Measurements from ENCODE around the gene ABHD2.

Gene ABHD2

GRCh38 chr15:89109238-89109637 is 21.0 kb downstream of the ABHD2 start:
- no peaks in the 10 kb centered on the region for H3K9me3 ChIP-seq (replicated peaks in 1 of 11)
- peaks cover 10 to 41% (median 35%) of the 10 kb centered on the region in 11 experiments; a peak in 21 of 22 replicates for H3K36me3 ChIP-seq
- no peaks in the 10 kb centered on the region for H3K27me3 ChIP-seq
- H3K4me3 ChIP-seq, result no peak overlapping the region
- no peak overlapping the region for H3K27ac ChIP-seq
- TF ChIP-seq Cebpa-rat (IDR thresholded peaks at IDR 0.05), result no peak
- peaks cover 7 to 22% (median 13%) of the 10 kb centered on the region in 10 experiments; a peak in 19 of 20 replicates for H3K4me1 ChIP-seq
- no peak overlapping the region for H3K4me2 ChIP-seq
- peaks cover 0 to 35% (median 9%) of the 10 kb centered on the region in 11 experiments; a peak in 8 of 22 replicates for H4K20me1 ChIP-seq
- H3K9ac ChIP-seq, result no peak overlapping the region

- H3K36me3 ChIP-seq, result peaks cover 9 to 41% (median 35%) of the 10 kb centered on the region in 11 experiments; a peak in 18 of 22 replicates
- H3K9ac ChIP-seq, result no peak overlapping the region
- H4K20me1 ChIP-seq, result peaks cover 0 to 31% (median 9%) of the 10 kb centered on the region in 11 experiments; a peak in 8 of 22 replicates
- no peaks in the 10 kb centered on the region for H3K27me3 ChIP-seq
- H3K4me1 ChIP-seq, result peaks cover 7 to 14% (median 10%) of the 10 kb centered on the region in 10 experiments; a peak in 18 of 20 replicates
- TF ChIP-seq Cebpa-rat (IDR thresholded peaks at IDR 0.05), result no peak
- H3K9me3 ChIP-seq (replicated peaks in 1 of 11), result no peaks in the 10 kb centered on the region
- no peak overlapping the region for H3K4me3 ChIP-seq
- no peak overlapping the region for H3K27ac ChIP-seq
- H3K4me2 ChIP-seq, result no peak overlapping the region
Measured at GRCh38 chr15:89110060-89110459, 21.8 kb downstream of the ABHD2 start.

GRCh38 chr15:89111352-89111751 is 23.1 kb downstream of the ABHD2 start:
- H3K36me3 ChIP-seq, result peaks cover 19 to 46% (median 35%) of the 10 kb centered on the region in 11 experiments
- H3K27me3 ChIP-seq, result no peaks in the 10 kb centered on the region
- no peak for TF ChIP-seq Cebpa-rat (IDR thresholded peaks at IDR 0.05)
- peaks cover 7 to 13% (median 9%) of the 10 kb centered on the region in 10 experiments; a peak in 17 of 20 replicates for H3K4me1 ChIP-seq
- no peak overlapping the region for H3K4me3 ChIP-seq
- peaks cover 0 to 27% (median 9%) of the 10 kb centered on the region in 11 experiments; a peak in 8 of 22 replicates for H4K20me1 ChIP-seq
- H3K9me3 ChIP-seq (replicated peaks in 1 of 11), result no peaks in the 10 kb centered on the region
- H3K27ac ChIP-seq, result no peak overlapping the region
- H3K4me2 ChIP-seq, result no peak overlapping the region
- H3K9ac ChIP-seq, result no peak overlapping the region

DNA sequence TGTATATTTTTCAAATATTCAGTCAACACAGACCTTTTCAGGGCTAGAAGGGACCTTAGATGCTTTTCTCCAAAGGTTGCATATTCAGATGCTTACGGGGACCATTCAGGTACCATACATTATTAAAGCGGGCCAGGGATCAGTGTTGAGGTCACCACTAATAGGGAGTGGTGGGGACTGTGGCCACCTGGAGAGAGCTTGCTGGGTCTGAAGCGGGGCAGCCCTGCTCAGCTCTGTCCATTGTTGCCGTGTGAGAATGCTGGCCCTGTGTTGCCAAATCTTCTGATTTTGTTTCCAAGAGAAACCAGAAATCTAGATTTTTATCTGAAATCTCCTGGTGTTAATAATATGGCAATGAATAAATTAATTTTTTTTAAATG is 23.7 kb downstream of the ABHD2 start:
- H3K4me3 ChIP-seq, result no peak overlapping the region
- no peak overlapping the region for H3K27ac ChIP-seq
- H3K4me1 ChIP-seq, result peaks cover 7 to 13% (median 9%) of the 10 kb centered on the region in 10 experiments; a peak in 17 of 20 replicates
- H3K9ac ChIP-seq, result no peak overlapping the region
- H3K27me3 ChIP-seq, result no peaks in the 10 kb centered on the region
- no peaks in the 10 kb centered on the region for H3K9me3 ChIP-seq (replicated peaks in 1 of 11)
- no peak for TF ChIP-seq Cebpa-rat (IDR thresholded peaks at IDR 0.05)
- H4K20me1 ChIP-seq, result peaks cover 0 to 21% (median 9%) of the 10 kb centered on the region in 11 experiments; a peak in 8 of 22 replicates
- H3K4me2 ChIP-seq, result peak overlapping the region in 9 of 11 experiments; percentile 2 to 41 (median 24); a peak in 14 of 22 replicates
- peaks cover 25 to 49% (median 37%) of the 10 kb centered on the region in 11 experiments for H3K36me3 ChIP-seq

DNA sequence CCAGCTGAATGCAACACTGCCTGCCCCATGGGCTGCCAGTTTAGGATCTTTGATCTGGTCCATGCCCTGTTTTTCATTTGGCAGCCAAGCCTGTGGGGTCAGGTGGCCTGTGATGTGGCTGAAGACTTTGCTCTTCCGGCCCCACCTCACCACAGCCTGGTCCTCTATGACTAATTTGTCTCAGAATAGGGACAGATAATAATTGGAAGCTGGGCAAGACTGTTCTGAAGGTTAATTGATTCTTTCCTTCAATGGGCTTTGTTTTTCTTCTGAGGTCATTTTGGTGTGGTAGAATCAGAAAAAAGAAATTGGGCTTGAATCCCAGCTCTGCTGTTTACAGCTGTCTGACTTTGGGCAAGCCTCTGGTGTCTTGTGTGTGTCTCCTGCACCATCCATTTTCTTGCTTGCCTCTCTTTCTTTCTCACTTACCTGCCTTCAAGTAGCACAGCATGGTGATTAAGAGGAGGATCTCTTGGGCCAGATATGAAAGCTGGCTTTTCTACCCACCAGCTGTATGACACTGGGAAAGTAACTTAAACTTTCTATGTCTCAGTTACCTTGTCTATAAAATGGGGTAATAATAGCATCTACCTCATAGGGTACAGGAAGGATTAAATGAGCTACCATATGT is 24.2 kb downstream of the ABHD2 start:
- H3K27me3 ChIP-seq, result no peaks in the 10 kb centered on the region
- H3K36me3 ChIP-seq, result peaks cover 30 to 55% (median 42%) of the 10 kb centered on the region in 11 experiments
- no peak for TF ChIP-seq Cebpa-rat (IDR thresholded peaks at IDR 0.05)
- H3K4me1 ChIP-seq, result peaks cover 7 to 14% (median 9%) of the 10 kb centered on the region in 10 experiments; a peak in 17 of 20 replicates
- H3K9me3 ChIP-seq (replicated peaks in 1 of 11), result no peaks in the 10 kb centered on the region
- H3K9ac ChIP-seq, result no peak overlapping the region
- H3K27ac ChIP-seq, result no peak overlapping the region
- H3K4me2 ChIP-seq, result peak overlapping the region in 9 of 11 experiments; percentile 2 to 41 (median 24); a peak in 14 of 22 replicates
- peaks cover 0 to 21% (median 9%) of the 10 kb centered on the region in 11 experiments; a peak in 8 of 22 replicates for H4K20me1 ChIP-seq
- H3K4me3 ChIP-seq, result no peak overlapping the region

- H3K9ac ChIP-seq, result no peak overlapping the region
- H3K4me1 ChIP-seq, result peaks cover 7 to 24% (median 14%) of the 10 kb centered on the region in 10 experiments; a peak in 19 of 20 replicates
- no peak overlapping the region for H3K27ac ChIP-seq
- H3K27me3 ChIP-seq, result no peaks in the 10 kb centered on the region
- peaks cover 0 to 18% (median 9%) of the 10 kb centered on the region in 11 experiments; a peak in 8 of 22 replicates for H4K20me1 ChIP-seq
- H3K4me3 ChIP-seq, result no peak overlapping the region
- no peak for TF ChIP-seq Cebpa-rat (IDR thresholded peaks at IDR 0.05)
- no peak overlapping the region for H3K4me2 ChIP-seq
- H3K9me3 ChIP-seq (replicated peaks in 1 of 11), result no peaks in the 10 kb centered on the region
- peaks cover 30 to 55% (median 46%) of the 10 kb centered on the region in 11 experiments for H3K36me3 ChIP-seq
Measured at GRCh38 chr15:89113296-89114024, 25.2 kb downstream of the ABHD2 start.

GRCh38 chr15:89114990-89115389 is 26.7 kb downstream of the ABHD2 start:
- Histone ChIP-seq H3K4me1 (peaks cover 7 to 35% (median 16%) of the 10 kb centered on the region in 10 experiments; a peak in 19 of 20 replicates), H3K9ac (no peak overlapping the region), H3K4me2 (no peak overlapping the region)

GRCh38 chr15:89115547-89115946 is 27.3 kb downstream of the ABHD2 start:
- no peak overlapping the region for H3K27ac ChIP-seq
- no peak overlapping the region for H3K4me2 ChIP-seq
- peaks cover 7 to 35% (median 16%) of the 10 kb centered on the region in 10 experiments; a peak in 19 of 20 replicates for H3K4me1 ChIP-seq
- H4K20me1 ChIP-seq, result peaks cover 0 to 17% (median 6%) of the 10 kb centered on the region in 11 experiments; a peak in 7 of 22 replicates
- no peak for TF ChIP-seq Cebpa-rat (IDR thresholded peaks at IDR 0.05)
- no peak overlapping the region for H3K4me3 ChIP-seq
- H3K27me3 ChIP-seq, result no peaks in the 10 kb centered on the region
- no peaks in the 10 kb centered on the region for H3K9me3 ChIP-seq (replicated peaks in 1 of 11)
- H3K36me3 ChIP-seq, result peaks cover 48 to 75% (median 63%) of the 10 kb centered on the region in 11 experiments
- H3K9ac ChIP-seq, result no peak overlapping the region

More at GRCh38 chr15:89114990-89115389, 26.7 kb downstream of the ABHD2 start:
- H3K9me3 ChIP-seq (replicated peaks in 1 of 11), result no peaks in the 10 kb centered on the region
- H3K27ac ChIP-seq, result no peak overlapping the region
- no peak for TF ChIP-seq Cebpa-rat (IDR thresholded peaks at IDR 0.05)
- no peaks in the 10 kb centered on the region for H3K27me3 ChIP-seq
- peaks cover 45 to 69% (median 57%) of the 10 kb centered on the region in 11 experiments for H3K36me3 ChIP-seq
- H3K4me3 ChIP-seq, result no peak overlapping the region
- peaks cover 0 to 17% (median 6%) of the 10 kb centered on the region in 11 experiments; a peak in 7 of 22 replicates for H4K20me1 ChIP-seq

GRCh38 chr15:89116404-89116803 is 28.1 kb downstream of the ABHD2 start:
- no peak for TF ChIP-seq Cebpa-rat (IDR thresholded peaks at IDR 0.05)
- Histone ChIP-seq H3K4me2 (no peak overlapping the region), H3K9me3 (replicated peaks in 1 of 11) (no peaks in the 10 kb centered on the region), H3K4me1 (peaks cover 7 to 35% (median 16%) of the 10 kb centered on the region in 10 experiments; a peak in 19 of 20 replicates), H3K27ac (no peak overlapping the region), H3K36me3 (peaks cover 57 to 83% (median 72%) of the 10 kb centered on the region in 11 experiments), H3K9ac (no peak overlapping the region), H3K27me3 (no peaks in the 10 kb centered on the region), H4K20me1 (peaks cover 0 to 14% (median 6%) of the 10 kb centered on the region in 11 experiments; a peak in 7 of 22 replicates), H3K4me3 (no peak overlapping the region)

All from BLaER1 treated with 17β-estradiol and CSF1 and Interleukin-3, amounts not matched to agents 10 nM and 100 nM (cell line).